Sigmoid colon (tissue), 7 donors: ENCODE measurements around the gene LRRC34. TPM values are rescaled to one million over a fixed set of nuclear protein-coding genes. Genes with fewer than 3 reads are reported as not detected.

Experiments used
- DNase-seq: peaks from one replicate; pipeline ENCODE4 v3.0.0-alpha.2; 2019
- H3K27ac ChIP-seq, 4 donors: fragments of 200-600 bp; sonication (generic); one replicate each; pipeline ENCODE4 v1.5.1; 2016 to 2019; ENCODE audit warnings: mild to moderate bottlenecking in 1 of 4
- H3K27me3 ChIP-seq, 3 donors: fragments of 200-600 bp; sonication (generic); one replicate each; pipeline ENCODE4 v1.5.1; 2019; ENCODE audit warnings: mild to moderate bottlenecking in 1 of 3
- H3K36me3 ChIP-seq, 4 donors: fragments of 200-600 bp; sonication (generic); one replicate each; pipeline ENCODE4 v1.5.1; 2016 to 2019
- H3K4me1 ChIP-seq, 4 donors: fragments of 200-600 bp; sonication (generic); one replicate each; pipeline ENCODE4 v1.5.1; 2017 to 2019
- H3K4me3 ChIP-seq, 4 donors: fragments of 200-600 bp; sonication (generic); one replicate each; pipeline ENCODE4 v1.5.1; 2017 to 2019; ENCODE audit warnings: mild to moderate bottlenecking in 2 of 4, moderate library complexity in 1 of 4
- H3K9me3 ChIP-seq, 4 donors: fragments of 200-600 bp in 3 of 4; sonication (generic) in 3 of 4; one replicate each; pipeline versions ENCODE4 v1.5.1 to v1.6.1; 2013 to 2019
- CTCF ChIP-seq, 4 experiments: fragments of 450-650 bp in 3 of 4; fragments of 200-600 bp in 1 of 4; IDR thresholded peaks; one replicate each; pipeline ENCODE4 v1.5.1; 2016 to 2019; ENCODE audit warnings: antibody characterized with exemption in 4 of 4, mild to moderate bottlenecking in 3 of 4, moderate library complexity in 2 of 4
- EP300 ChIP-seq, 4 donors: sonication (generic); formaldehyde crosslinking; IDR thresholded peaks; one replicate each; pipeline ENCODE4 v1.6.1; 2017; ENCODE audit warnings: antibody characterized with exemption in 4 of 4
- POLR2A ChIP-seq, 2 donors: fragments of 450-650 bp; IDR thresholded peaks; one replicate each; pipeline ENCODE4 v1.6.1; 2016; ENCODE audit warnings: antibody characterized with exemption in 2 of 2, mild to moderate bottlenecking in 2 of 2, moderate library complexity in 2 of 2
- POLR2AphosphoS5 ChIP-seq, 4 donors: sonication (generic); formaldehyde crosslinking; IDR thresholded peaks; one replicate each; pipeline ENCODE4 v1.6.1; 2017; ENCODE audit warnings: antibody characterized with exemption in 4 of 4
- WGBS, 2 donors: extraction: QIAGEN DNeasy Blood & Tissue Kit; methylation state at CpG; one replicate each; pipeline ENCODE4 v1.1.7; 2013; 5-methylcytosine and 5-hydroxymethylcytosine counted together
- intact Hi-C: fragments of 100-400 bp; cut with DNase I; formaldehyde crosslinking; loops from one replicate; pipeline ENCODE4 v1.15.1; 2023
- polyA plus RNA-seq, 3 donors: library from polyadenylated mRNA; stranded (reverse); fragments of 200-250 nt; gene quantifications; one replicate each; pipeline ENCODE4 v1.2.3, GENCODE V29; 2013
- total RNA-seq, 4 donors: library from RNA; depleted of rRNA; stranded (reverse); fragments of >200 nt; gene quantifications; one replicate each; pipeline ENCODE4 v1.1.0, GENCODE V29; 2016
- donor health status: healthy with polysubstance abuse.
- donor health status: Bipolar disorder and iron deficiency.
- donor health status: healthy.

The LRRC34 gene
- total and polyA plus RNA-seq, 7 donors = 0.60 to 3.9 (median 1.4) TPM; not detected in 1

GRCh38 chr3:169850618-169851017, 37.9 kb upstream of the LRRC34 start:
- Histone ChIP-seq H3K9me3 (no peaks in the 10 kb centered on the region), H3K27ac (no peak overlapping the region), H3K4me1 (peaks cover 0 to 9% (median 0%) of the 10 kb centered on the region in 4 donors), H3K36me3 (no peaks in the 10 kb centered on the region), H3K27me3 (peaks cover 0 to 4% (median 0%) of the 10 kb centered on the region in 3 donors), H3K4me3 (no peak overlapping the region)
- intact Hi-C loops = no loop called here
- no peak for TF ChIP-seq POLR2A (IDR thresholded peaks at IDR 0.05)
- TF ChIP-seq EP300 (IDR thresholded peaks at IDR 0.05) = no peak
- no peak for TF ChIP-seq POLR2AphosphoS5 (IDR thresholded peaks at IDR 0.05)
- TF ChIP-seq CTCF (IDR thresholded peaks at IDR 0.05) = no peak
- no peak for DNase-seq

GRCh38 chr3:169848741-169849140, 36.0 kb upstream of the LRRC34 start:
- no peaks in the 10 kb centered on the region for H3K36me3 ChIP-seq
- no peak for TF ChIP-seq POLR2A (IDR thresholded peaks at IDR 0.05)
- no peak for TF ChIP-seq EP300 (IDR thresholded peaks at IDR 0.05)
- TF ChIP-seq CTCF (IDR thresholded peaks at IDR 0.05) = no peak
- no peak for TF ChIP-seq POLR2AphosphoS5 (IDR thresholded peaks at IDR 0.05)
- intact Hi-C loops = no loop called here
- H3K4me3 ChIP-seq = no peak overlapping the region
- H3K27ac ChIP-seq = no peak overlapping the region
- peaks cover 0 to 4% (median 0%) of the 10 kb centered on the region in 3 donors for H3K27me3 ChIP-seq
- peaks cover 0 to 9% (median 0%) of the 10 kb centered on the region in 4 donors for H3K4me1 ChIP-seq
- DNase-seq = no peak
- WGBS, 2 donors = 97 to 99% methylated on average over 3 of the region's 3 CpGs
- no peaks in the 10 kb centered on the region for H3K9me3 ChIP-seq

GRCh38 chr3:169847896-169848295, 35.2 kb upstream of the LRRC34 start:
- no peaks in the 10 kb centered on the region for H3K36me3 ChIP-seq
- no peak for DNase-seq
- WGBS, 2 donors = 16 to 57% methylated on average over 4 of the region's 4 CpGs
- TF ChIP-seq CTCF (IDR thresholded peaks at IDR 0.05) (no peak), POLR2AphosphoS5 (IDR thresholded peaks at IDR 0.05) (no peak), POLR2A (IDR thresholded peaks at IDR 0.05) (no peak), EP300 (IDR thresholded peaks at IDR 0.05) (no peak)
- H3K27ac ChIP-seq = no peak overlapping the region
- H3K9me3 ChIP-seq = no peaks in the 10 kb centered on the region
- H3K4me1 ChIP-seq = peaks cover 0 to 9% (median 0%) of the 10 kb centered on the region in 4 donors
- no peak overlapping the region for H3K4me3 ChIP-seq
- peaks cover 0 to 4% (median 0%) of the 10 kb centered on the region in 3 donors for H3K27me3 ChIP-seq
- intact Hi-C loops = no loop called here

GRCh38 chr3:169846458-169847193, 33.9 kb upstream of the LRRC34 start:
- TF ChIP-seq POLR2A (IDR thresholded peaks at IDR 0.05) (no peak), EP300 (IDR thresholded peaks at IDR 0.05) (no peak), CTCF (IDR thresholded peaks at IDR 0.05) (no peak), POLR2AphosphoS5 (IDR thresholded peaks at IDR 0.05) (no peak)
- Histone ChIP-seq H3K27ac (no peak overlapping the region), H3K36me3 (no peaks in the 10 kb centered on the region), H3K9me3 (no peaks in the 10 kb centered on the region), H3K4me3 (no peak overlapping the region), H3K27me3 (no peaks in the 10 kb centered on the region), H3K4me1 (peaks cover 0 to 6% (median 0%) of the 10 kb centered on the region in 4 donors)
- no peak for DNase-seq
- intact Hi-C loops = no loop called here
- 81 to 95% methylated on average over 11 of the region's 11 CpGs for WGBS, 2 donors
